Activated T-cell treated with anti-CD3 and anti-CD28 coated beads for 1 hour (primary cell): ENCODE results near the gene CLASP2.

Experiments
- DNase-seq: peaks from one replicate; pipeline ENCODE4 v3.0.0-alpha.2; 2020; ENCODE audit warnings: low read depth

CLASP2 gene

GRCh38 chr3:33636125-33636850 is 81.8 kb downstream of the CLASP2 start:
- DNase-seq = no peak

- no peak for DNase-seq
These were observed 83.8 kb downstream of the CLASP2 start for GRCh38 chr3:33634262-33634661.

GRCh38 chr3:33629219-33629618 is 88.8 kb downstream of the CLASP2 start:
- DNase-seq = no peak

DNA sequence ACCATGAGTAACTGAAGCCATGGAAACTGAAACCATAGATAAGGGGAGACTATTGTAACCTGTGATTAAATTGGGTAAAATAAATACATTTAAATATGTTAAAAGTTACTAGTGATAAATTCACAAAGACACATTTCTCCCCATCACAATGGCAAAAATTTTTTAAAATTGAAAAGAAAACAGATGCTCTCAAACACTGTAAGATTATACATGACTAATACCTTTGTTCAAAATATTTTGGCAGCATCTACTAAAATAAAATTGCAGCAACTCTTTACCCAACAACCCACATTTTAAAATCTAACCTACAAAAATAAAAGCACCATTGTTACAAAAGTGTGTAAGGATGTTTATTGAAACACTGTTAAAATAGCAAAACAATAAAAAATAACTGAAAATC is 93.3 kb downstream of the CLASP2 start:
- no peak for DNase-seq

GRCh38 chr3:33613041-33613440 is 105.0 kb downstream of the CLASP2 start:
- no peak for DNase-seq

GRCh38 chr3:33612607-33613006 is 105.4 kb downstream of the CLASP2 start:
- no peak for DNase-seq

GRCh38 chr3:33602829-33603228 is 115.2 kb downstream of the CLASP2 start:
- no peak for DNase-seq

DNA sequence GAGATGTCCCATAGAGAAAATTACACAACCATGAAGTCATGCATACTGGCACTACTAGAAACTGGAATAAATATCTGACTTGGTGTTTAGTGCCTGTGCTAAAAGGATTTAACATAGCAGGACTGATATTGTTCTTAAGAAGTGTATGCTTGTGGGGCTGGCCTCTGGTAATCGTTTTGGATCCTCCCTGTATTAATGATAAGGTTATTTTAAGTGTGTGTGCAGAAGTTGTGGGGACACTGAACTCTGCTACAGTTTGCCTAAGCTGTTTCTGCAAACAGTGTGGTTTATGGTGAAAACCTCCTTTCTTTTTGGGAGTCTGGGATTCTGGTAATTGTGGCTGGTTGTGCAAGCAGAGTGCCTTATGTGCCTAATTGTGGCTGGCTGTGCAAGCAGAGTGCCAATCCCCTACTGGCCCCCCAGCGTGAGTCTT is 120.8 kb downstream of the CLASP2 start:
- DNase-seq = no peak

DNA sequence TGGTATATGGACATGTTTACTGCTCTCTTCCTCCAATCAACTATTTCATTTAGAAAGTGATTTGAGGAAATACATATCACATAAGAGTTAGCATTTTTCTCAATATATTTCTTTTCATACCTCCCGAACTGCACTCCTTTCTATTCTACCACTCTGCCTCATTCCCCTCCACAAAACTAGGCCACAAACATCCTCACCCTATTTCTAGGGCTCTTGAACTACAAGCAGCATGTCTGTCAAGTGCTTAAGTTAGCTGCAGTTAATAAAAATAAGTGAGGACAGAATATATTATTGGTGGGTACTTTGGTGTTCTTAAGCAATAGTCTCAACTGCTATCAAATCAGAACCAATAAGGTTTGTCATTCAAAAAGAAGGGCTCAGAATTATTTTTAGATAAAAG is 125.1 kb downstream of the CLASP2 start:
- DNase-seq = no peak

GRCh38 chr3:33590541-33590940 is 127.5 kb downstream of the CLASP2 start:
- no peak for DNase-seq

DNA sequence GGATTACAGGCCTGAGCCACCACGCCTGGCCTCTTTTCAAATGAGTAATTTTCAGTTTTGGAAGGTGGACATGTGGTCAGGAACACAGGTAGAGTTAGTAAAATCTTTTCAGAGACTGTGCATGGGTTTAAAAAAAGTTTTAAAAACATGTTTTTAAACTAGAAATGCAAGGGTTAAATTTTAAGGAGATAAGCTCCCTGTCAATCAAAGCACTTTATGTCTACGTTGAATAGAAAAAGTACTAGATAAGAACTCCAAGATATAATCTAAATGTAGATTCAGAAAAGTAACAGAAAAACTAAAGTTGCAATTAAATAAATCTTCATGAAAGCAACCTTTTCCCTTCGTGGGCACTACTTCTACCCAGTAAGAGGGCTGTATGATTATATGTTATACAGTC is 131.7 kb downstream of the CLASP2 start:
- no peak for DNase-seq

- no peak for DNase-seq
These were observed 135.8 kb downstream of the CLASP2 start for GRCh38 chr3:33582234-33582633.

- DNase-seq = no peak
These were observed 136.4 kb downstream of the CLASP2 start for GRCh38 chr3:33581666-33582065.

GRCh38 chr3:33579840-33580239 is 138.2 kb downstream of the CLASP2 start:
- DNase-seq = no peak

DNA sequence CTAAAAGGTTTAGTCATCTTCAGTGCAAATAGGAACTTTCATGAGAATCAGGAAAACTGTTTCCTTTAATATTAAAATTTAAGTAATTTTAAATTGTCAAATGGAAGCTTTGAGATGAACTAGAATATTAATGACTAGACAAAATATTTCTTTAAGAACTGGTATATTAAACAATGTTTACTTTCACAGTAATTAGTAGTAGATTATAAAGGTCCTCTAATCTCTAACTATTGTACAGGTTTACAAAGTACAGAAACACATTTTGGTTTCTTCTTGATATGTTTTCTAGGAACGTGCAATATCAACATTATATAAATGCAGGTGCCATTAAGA is 138.9 kb downstream of the CLASP2 start:
- no peak for DNase-seq

DNA sequence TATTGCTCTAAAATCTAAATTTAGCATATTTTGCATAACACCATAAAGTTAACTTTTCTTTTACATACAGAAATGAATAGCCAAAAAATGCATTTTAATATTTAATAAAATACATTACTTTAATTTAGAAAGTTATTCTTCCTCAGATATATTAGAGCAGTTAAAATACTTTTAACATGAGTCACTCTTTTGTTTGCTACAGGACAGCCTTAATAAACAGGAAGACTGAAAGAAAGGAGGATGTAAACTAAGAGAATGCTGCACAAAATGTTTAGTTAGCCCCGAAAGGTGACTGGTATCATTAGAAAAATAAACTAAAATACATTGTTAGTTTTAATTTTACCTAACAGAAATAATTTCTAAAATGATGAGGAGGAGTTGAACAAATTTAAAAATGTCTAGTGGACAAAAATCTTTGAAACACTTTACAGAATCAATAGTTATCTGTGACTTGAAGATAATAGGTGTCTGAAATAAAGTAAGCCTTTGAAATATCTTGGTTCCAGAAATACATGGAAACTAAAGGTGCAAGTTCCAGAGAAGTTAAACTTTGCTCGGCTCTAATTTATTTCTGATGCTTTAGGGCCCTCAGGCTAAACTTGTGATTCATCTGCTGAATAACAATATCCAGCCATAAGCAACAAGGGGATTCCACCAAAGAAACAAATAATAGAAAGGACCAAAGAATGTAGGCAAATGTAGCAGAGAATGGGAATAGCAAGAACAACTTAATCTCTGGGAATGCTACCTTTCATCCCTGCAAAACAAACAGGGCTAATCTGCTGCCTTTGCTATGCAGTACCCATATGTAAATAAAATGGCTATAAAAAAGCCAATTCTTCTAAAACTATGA is 139.5 kb downstream of the CLASP2 start:
- DNase-seq = no peak

DNA sequence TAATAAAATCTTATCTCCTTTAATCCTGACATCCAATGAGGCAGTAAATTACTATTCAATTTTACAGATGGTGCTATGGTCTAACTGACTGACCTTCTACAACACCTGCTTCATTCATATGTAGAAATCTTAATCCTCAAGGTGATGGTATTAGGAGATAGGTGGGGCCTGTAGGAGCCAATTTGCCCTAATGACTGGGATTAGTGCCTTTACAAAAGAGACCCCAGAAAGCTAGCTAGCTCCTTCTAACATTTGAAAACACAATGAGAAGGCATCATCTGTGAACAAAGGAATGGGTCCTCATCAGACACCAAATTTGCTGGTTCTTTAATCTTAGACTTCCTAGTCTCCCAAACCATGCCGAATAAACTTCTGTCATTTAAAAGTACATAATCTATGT is 140.5 kb downstream of the CLASP2 start:
- DNase-seq = no peak

DNA sequence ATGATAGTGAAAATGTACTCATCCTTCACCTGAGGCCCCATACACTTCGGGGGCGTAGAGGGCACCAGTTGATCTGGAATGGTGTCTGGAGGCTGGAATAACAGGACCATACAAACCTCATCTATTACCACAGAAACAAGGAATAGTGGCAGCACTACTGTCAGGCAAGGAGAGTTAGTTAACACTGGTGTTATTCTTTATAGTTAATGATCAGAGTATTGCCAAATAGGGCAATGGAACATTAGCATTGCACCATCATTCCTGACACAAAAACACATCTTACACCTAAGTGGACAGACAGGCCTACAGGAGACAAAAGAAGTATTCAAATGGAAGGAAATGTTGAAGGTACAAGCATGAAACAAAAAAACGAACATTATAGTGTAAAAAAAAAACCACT is 140.9 kb downstream of the CLASP2 start:
- DNase-seq = no peak

DNA sequence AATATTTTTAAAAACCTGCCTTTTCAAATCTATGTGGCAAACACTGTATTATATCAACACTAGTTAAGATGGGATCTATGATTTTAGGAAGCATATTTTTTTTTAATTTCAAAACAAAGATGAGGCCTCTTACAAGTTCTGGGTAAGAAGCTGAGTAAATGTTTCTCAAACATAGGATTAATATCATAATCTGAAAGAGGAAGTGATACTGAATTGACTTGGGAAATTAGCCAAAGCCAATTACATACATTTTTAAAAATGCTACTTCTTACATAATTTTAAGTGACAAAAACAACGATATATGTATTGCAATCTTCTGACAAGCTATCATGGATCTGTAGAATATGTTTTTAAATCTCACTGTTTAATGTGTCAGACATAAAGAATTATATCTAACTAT is 142.7 kb downstream of the CLASP2 start:
- no peak for DNase-seq

DNA sequence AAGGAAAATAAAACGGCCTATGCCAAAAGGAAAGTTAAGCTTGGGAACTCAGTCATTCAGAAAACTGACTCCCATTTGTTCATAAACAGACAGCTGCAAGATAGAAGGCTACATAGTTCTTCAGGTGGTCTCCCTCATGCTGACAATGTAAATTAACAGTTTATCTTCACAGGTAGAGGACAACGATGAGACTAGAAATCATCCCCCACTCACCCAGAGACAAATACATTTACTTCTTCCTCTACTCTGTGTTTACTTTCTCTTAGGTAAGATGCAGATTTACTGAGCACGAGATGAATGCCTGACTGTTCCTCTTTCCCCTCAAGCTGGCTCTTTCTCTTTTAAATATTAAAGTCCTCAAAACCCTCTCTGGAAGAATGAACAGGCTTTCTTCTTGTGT is 160.2 kb downstream of the CLASP2 start:
- DNase-seq = no peak

- DNase-seq = no peak
These were observed 160.8 kb downstream of the CLASP2 start for GRCh38 chr3:33557279-33557678.

DNA sequence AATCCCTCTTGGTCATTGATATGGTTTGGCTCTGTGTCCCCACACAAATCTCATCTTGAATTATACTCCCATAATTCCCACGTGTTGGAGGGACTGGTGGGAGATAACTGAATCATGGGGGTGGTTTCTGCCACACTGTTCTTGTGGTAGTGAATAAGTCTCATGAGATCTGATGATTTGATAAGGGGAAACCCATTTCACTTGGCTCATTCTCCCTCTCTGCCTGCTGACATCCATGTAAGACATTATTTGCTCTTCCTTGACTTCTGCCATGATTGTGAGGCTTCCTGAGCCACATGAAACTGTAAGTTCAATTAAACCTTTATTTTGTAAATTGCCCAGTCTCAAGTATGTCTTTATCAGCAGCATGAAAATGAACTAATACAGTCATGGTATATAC is 171.0 kb downstream of the CLASP2 start:
- DNase-seq = no peak

DNA sequence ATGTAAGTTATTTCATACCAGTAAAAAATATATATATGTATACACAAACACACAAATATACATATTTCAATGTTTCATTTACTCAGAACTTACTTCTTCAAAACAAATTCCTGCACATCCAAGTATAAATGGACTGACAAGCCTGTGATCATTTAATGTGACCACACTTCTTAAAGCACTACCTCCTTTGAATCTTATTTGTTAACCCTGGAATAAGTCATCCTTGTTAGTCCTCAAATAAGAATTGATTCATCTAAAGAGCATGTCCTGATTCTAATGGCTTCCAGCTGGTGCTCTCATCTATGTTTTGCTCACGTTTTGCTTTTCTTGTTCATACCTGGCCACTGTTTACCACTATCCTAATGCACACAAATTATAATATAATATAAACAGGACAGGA is 173.9 kb downstream of the CLASP2 start:
- no peak for DNase-seq

GRCh38 chr3:33543601-33544000 is 174.5 kb downstream of the CLASP2 start:
- no peak for DNase-seq
